LNCAP (cell line): ENCODE data around the gene ZNF423.

ENCODE experiments used
- CTCF ChIP-seq: fragments of 450-650 bp; IDR thresholded peaks from 2 replicates; pipeline ENCODE4 v1.5.1; 2017; ENCODE audit warnings: mild to moderate bottlenecking

The ZNF423 gene

GRCh38 chr16:49443576-49443975 is 412.3 kb downstream of the ZNF423 start:
- no peak for TF ChIP-seq CTCF

DNA sequence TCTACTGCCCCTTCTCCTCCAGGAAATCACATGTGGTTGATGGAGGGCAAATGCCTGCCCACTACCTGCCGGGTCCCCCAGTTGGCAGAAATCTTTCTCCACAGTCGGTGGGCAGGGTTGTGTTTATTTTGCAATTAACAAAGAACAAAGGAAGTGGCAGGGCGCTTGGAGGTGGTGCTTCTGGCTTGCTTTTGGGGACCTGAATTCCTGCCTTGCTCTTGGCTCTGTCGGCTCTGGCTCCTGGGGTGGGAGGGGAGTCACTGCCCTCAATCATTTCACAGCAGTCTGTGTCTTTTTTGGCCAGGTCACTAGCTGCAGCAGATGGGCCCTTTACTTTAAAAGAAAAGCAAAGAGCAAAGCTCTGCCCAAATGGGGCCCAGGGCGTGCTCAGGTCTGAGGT is 413.1 kb downstream of the ZNF423 start:
- no peak for TF ChIP-seq CTCF

DNA sequence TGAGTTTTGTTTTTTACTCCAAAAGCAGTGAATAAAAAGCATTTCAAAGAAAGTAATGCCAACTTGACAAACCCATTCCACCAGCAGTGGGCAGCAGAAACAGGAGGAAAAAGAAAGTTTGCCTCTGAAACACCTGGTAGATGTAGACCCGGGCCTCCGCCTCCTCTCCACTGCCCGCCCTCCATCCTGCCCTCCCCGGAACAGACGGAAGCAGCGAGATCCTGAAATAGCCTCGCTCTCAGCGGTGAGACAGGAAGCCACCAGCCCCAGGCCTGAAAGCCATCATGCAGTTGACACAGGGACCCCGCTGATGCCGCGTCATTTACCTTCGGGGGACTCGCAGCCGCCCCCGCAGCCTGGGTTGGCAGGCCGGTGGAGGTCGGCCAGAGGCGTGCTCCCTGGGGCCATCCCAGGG is 414.5 kb downstream of the ZNF423 start:
- no peak for TF ChIP-seq CTCF

DNA sequence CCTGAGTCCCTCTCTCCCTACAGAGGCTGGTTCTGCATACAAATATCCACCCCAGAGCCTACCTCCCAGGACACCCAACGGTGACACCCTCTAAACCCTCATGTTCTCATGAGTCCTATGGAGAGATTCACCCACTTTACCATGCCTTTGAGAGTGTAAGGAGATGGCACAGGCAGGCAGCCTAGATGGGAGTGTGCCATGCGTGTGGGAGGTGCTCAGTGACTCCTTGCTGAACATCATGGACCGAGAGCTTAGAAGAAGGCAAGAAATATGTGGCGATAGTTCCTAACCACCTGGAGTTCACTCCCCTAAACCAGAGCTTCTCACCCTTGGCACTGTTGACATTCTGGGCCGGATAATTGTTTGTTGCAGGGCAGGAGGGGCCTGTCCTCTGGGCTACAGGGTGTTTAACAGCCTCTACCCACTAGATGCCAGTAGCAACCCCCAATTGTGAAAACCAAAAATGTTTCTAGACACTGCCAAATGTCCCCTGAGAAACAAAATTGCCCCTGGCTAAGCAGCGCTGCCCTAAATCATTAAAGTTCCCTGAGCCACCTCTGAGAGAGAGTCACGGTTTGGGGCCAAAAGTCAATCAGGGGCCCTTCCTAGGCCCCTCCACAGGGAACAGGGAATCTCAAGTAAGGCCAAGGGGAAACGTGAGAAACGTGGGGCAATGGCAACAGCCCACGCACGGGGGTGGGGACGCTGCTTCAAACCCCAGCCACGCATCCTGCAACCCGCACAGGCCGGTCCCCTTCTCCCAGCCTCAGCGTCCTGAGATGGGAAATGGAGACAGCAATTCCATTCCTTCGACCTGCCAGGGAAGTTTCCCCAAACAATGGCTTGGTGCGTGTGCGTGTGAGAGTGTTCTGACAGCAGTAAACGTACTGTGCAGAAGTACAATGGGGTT is 415.5 kb downstream of the ZNF423 start:
- no peak for TF ChIP-seq CTCF

GRCh38 chr16:49439676-49440075 is 416.2 kb downstream of the ZNF423 start:
- TF ChIP-seq CTCF = no peak

- TF ChIP-seq CTCF = no peak
Measured at GRCh38 chr16:49439050-49439449, 416.9 kb downstream of the ZNF423 start.
